ENCODE measurements around the gene RFX6. TPM values are rescaled to one million over a fixed set of nuclear protein-coding genes. Genes with fewer than 3 reads are reported as not detected.

RFX6 gene
- total and polyA plus RNA-seq, 10 of the 15 experiments (the other 5 are each of a cell fraction or from before 2014, with no cell fraction given), result not detected

DNA sequence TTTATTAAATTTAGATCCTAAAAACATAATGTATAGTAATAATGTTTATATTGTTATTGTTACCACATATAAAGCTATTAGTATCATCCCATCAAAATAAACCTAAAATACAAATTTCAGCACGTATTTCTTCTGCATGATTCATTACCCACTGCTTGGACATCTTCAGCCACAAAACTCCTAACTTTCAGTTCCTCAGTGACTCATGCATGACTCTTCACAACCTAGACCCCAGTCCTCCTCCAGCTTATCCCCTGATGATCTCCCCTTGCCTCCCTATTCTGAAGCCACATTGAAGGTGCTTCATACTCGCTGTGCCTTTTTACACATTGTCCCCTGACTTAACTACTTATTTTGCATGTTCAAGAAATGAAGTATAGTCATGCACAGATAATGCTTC, 37.0 kb upstream of the RFX6 start:
- Histone ChIP-seq H3K79me2 (ENCODE audit: control insufficient read depth, insufficient read depth, low read length) (no peaks in the 10 kb centered on the region), H3K9me3 (replicated peaks; ENCODE audit: control insufficient read depth, insufficient read depth, low read length) (no peaks in the 10 kb centered on the region), H3K4me2 (ENCODE audit: control insufficient read depth, insufficient read depth) (no peak overlapping the region), H2AFZ (ENCODE audit: control insufficient read depth, low read depth, low read length) (no peak overlapping the region), H3K9ac (ENCODE audit: control insufficient read depth, insufficient read depth, low read length) (no peak overlapping the region), H3K4me3 (no peak overlapping the region), H4K20me1 (ENCODE audit: control insufficient read depth, insufficient read depth) (no peaks in the 10 kb centered on the region), H3K36me3 (ENCODE audit: control insufficient read depth in 2 of 2, insufficient read depth in 2 of 2, low read length in 1 of 2) (no peaks in the 10 kb centered on the region), H3K4me1 (ENCODE audit: control insufficient read depth, insufficient read depth, low read length) (no peaks in the 10 kb centered on the region), H3K27ac (ENCODE audit: control insufficient read depth, insufficient read depth) (no peak overlapping the region), H3K27me3 (replicated peaks in 1 of 2; ENCODE audit: control insufficient read depth in 2 of 2, insufficient read depth in 2 of 2, low read length in 1 of 2) (no peaks in the 10 kb centered on the region)
- DNase-seq (ENCODE audit: low read depth, low spot score), result no peak
- RAD21 ChIA-PET (ENCODE audit: unreplicated experiment), result no interaction called here
- intact Hi-C loops (cut with micrococcal nuclease; ENCODE audit: unreplicated experiment) (no loop called here), in situ Hi-C loops (cut with MboI) (no loop called here)
- BruUV-seq (replicated peaks), result no TSS peak
- POLR2A ChIA-PET, result no interaction called here
- 0% methylated on average over 2 of the region's 2 CpGs for WGBS (ENCODE audit: insufficient coverage, insufficient replicate concordance, low lambda C conversion rate, missing lambda C conversion rate)
- SMC1A ChIA-PET (ENCODE audit: uncharacterized antibody, unreplicated experiment), result no interaction called here
- FAIRE-seq, result no peak
- no peak for ATAC-seq
- CTCF ChIA-PET, result no interaction called here
- no peak for TF ChIP-seq ASH2L (IDR thresholded peaks at IDR 0.05; ENCODE audit: borderline replicate concordance, low read depth)
- no peak for TF ChIP-seq FOXK2 (IDR thresholded peaks at IDR 0.05)
- no peak for TF ChIP-seq FOS (IDR thresholded peaks at IDR 0.05; ENCODE audit: borderline replicate concordance, extremely low read depth, insufficient read length)
- TF ChIP-seq, protein P1, sequence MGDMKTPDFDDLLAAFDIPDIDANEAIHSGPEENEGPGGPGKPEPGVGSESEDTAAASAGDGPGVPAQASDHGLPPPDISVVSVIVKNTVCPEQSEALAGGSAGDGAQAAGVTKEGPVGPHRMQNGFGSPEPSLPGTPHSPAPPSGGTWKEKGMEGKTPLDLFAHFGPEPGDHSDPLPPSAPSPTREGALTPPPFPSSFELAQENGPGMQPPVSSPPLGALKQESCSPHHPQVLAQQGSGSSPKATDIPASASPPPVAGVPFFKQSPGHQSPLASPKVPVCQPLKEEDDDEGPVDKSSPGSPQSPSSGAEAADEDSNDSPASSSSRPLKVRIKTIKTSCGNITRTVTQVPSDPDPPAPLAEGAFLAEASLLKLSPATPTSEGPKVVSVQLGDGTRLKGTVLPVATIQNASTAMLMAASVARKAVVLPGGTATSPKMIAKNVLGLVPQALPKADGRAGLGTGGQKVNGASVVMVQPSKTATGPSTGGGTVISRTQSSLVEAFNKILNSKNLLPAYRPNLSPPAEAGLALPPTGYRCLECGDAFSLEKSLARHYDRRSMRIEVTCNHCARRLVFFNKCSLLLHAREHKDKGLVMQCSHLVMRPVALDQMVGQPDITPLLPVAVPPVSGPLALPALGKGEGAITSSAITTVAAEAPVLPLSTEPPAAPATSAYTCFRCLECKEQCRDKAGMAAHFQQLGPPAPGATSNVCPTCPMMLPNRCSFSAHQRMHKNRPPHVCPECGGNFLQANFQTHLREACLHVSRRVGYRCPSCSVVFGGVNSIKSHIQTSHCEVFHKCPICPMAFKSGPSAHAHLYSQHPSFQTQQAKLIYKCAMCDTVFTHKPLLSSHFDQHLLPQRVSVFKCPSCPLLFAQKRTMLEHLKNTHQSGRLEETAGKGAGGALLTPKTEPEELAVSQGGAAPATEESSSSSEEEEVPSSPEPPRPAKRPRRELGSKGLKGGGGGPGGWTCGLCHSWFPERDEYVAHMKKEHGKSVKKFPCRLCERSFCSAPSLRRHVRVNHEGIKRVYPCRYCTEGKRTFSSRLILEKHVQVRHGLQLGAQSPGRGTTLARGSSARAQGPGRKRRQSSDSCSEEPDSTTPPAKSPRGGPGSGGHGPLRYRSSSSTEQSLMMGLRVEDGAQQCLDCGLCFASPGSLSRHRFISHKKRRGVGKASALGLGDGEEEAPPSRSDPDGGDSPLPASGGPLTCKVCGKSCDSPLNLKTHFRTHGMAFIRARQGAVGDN (IDR thresholded peaks at IDR 0.05), result no peak
- TF ChIP-seq ZNF384 (IDR thresholded peaks at IDR 0.05; ENCODE audit: borderline replicate concordance, low read depth, low read length), result no peak
- TF ChIP-seq POLR2AphosphoS5 (IDR thresholded peaks at IDR 0.05; ENCODE audit: low read length), result no peak
- no peak for TF ChIP-seq ESRRA (IDR thresholded peaks at IDR 0.05; ENCODE audit: low read length)
- TF ChIP-seq, protein P2, sequence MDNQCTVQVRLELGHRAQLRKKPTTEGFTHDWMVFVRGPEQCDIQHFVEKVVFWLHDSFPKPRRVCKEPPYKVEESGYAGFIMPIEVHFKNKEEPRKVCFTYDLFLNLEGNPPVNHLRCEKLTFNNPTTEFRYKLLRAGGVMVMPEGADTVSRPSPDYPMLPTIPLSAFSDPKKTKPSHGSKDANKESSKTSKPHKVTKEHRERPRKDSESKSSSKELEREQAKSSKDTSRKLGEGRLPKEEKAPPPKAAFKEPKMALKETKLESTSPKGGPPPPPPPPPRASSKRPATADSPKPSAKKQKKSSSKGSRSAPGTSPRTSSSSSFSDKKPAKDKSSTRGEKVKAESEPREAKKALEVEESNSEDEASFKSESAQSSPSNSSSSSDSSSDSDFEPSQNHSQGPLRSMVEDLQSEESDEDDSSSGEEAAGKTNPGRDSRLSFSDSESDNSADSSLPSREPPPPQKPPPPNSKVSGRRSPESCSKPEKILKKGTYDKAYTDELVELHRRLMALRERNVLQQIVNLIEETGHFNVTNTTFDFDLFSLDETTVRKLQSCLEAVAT (IDR thresholded peaks at IDR 0.05), result no peak
- TF ChIP-seq JUNB (IDR thresholded peaks at IDR 0.05), result no peak
- TF ChIP-seq, protein P3, sequence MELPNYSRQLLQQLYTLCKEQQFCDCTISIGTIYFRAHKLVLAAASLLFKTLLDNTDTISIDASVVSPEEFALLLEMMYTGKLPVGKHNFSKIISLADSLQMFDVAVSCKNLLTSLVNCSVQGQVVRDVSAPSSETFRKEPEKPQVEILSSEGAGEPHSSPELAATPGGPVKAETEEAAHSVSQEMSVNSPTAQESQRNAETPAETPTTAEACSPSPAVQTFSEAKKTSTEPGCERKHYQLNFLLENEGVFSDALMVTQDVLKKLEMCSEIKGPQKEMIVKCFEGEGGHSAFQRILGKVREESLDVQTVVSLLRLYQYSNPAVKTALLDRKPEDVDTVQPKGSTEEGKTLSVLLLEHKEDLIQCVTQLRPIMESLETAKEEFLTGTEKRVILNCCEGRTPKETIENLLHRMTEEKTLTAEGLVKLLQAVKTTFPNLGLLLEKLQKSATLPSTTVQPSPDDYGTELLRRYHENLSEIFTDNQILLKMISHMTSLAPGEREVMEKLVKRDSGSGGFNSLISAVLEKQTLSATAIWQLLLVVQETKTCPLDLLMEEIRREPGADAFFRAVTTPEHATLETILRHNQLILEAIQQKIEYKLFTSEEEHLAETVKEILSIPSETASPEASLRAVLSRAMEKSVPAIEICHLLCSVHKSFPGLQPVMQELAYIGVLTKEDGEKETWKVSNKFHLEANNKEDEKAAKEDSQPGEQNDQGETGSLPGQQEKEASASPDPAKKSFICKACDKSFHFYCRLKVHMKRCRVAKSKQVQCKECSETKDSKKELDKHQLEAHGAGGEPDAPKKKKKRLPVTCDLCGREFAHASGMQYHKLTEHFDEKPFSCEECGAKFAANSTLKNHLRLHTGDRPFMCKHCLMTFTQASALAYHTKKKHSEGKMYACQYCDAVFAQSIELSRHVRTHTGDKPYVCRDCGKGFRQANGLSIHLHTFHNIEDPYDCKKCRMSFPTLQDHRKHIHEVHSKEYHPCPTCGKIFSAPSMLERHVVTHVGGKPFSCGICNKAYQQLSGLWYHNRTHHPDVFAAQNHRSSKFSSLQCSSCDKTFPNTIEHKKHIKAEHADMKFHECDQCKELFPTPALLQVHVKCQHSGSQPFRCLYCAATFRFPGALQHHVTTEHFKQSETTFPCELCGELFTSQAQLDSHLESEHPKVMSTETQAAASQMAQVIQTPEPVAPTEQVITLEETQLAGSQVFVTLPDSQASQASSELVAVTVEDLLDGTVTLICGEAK (IDR thresholded peaks at IDR 0.05; ENCODE audit: borderline replicate concordance), result no peak
- TF ChIP-seq ZZZ3 (IDR thresholded peaks at IDR 0.05; ENCODE audit: control insufficient read depth, insufficient read length, low read depth), result no peak
- TF ChIP-seq, protein P4, sequence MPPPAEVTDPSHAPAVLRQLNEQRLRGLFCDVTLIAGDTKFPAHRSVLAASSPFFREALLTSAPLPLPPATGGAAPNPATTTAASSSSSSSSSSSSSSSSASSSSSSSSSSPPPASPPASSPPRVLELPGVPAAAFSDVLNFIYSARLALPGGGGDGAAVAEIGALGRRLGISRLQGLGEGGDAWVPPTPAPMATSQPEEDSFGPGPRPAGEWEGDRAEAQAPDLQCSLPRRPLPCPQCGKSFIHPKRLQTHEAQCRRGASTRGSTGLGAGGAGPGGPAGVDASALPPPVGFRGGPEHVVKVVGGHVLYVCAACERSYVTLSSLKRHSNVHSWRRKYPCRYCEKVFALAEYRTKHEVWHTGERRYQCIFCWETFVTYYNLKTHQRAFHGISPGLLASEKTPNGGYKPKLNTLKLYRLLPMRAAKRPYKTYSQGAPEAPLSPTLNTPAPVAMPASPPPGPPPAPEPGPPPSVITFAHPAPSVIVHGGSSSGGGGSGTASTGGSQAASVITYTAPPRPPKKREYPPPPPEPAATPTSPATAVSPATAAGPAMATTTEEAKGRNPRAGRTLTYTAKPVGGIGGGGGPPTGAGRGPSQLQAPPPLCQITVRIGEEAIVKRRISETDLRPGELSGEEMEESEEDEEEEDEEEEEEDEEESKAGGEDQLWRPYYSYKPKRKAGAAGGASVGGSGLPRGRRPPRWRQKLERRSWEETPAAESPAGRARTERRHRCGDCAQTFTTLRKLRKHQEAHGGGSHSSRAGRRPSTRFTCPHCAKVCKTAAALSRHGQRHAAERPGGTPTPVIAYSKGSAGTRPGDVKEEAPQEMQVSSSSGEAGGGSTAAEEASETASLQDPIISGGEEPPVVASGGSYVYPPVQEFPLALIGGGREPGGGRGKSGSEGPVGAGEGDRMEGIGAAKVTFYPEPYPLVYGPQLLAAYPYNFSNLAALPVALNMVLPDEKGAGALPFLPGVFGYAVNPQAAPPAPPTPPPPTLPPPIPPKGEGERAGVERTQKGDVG (CRISPR knock-in tag; IDR thresholded peaks at IDR 0.05), result no peak

All from GM12878 (cell line).